Measurements from ENCODE around the gene APBB2. TPM values are rescaled to one million over a fixed set of nuclear protein-coding genes. Genes with fewer than 3 reads are reported as not detected.

APBB2 gene
- total RNA-seq, 2 donors from 2014 or later, result 37.3 to 75.3 TPM

- no peak for TF ChIP-seq CTCF (IDR thresholded peaks at IDR 0.05)
- Histone ChIP-seq H3K4me1 (peaks cover 0 to 47% of the 10 kb centered on the region in 2 donors), H3K36me3 (no peaks in the 10 kb centered on the region), H3K27me3 (no peaks in the 10 kb centered on the region), H3K4me3 (no peak overlapping the region), H3K27ac (no peak overlapping the region), H3K9me3 (no peaks in the 10 kb centered on the region)
- DNase-seq (ENCODE audit: low spot score), result no peak
Observed at GRCh38 chr4:41181037-41181436, 33.3 kb downstream of the APBB2 start.

- TF ChIP-seq CTCF (IDR thresholded peaks at IDR 0.05), result no peak
- no peak overlapping the region for H3K27ac ChIP-seq
- peaks cover 0 to 45% of the 10 kb centered on the region in 2 donors for H3K4me1 ChIP-seq
- no peak for DNase-seq (ENCODE audit: low spot score)
- no peaks in the 10 kb centered on the region for H3K9me3 ChIP-seq
- H3K27me3 ChIP-seq, result no peaks in the 10 kb centered on the region
- H3K36me3 ChIP-seq, result no peaks in the 10 kb centered on the region
- H3K4me3 ChIP-seq, result no peak overlapping the region
Observed at GRCh38 chr4:41179498-41180195, 34.7 kb downstream of the APBB2 start.

- H3K36me3 ChIP-seq, result no peaks in the 10 kb centered on the region
- DNase-seq (ENCODE audit: low spot score), result no peak
- H3K27me3 ChIP-seq, result no peaks in the 10 kb centered on the region
- H3K9me3 ChIP-seq, result no peaks in the 10 kb centered on the region
- peak overlapping the region in 1 of 2 donors; percentile 44 for H3K27ac ChIP-seq
- H3K4me3 ChIP-seq, result no peak overlapping the region
- peaks cover 0 to 45% of the 10 kb centered on the region in 2 donors for H3K4me1 ChIP-seq
- no peak for TF ChIP-seq CTCF (IDR thresholded peaks at IDR 0.05)
Observed at GRCh38 chr4:41178372-41179370, 35.7 kb downstream of the APBB2 start.

- H3K9me3 ChIP-seq, result no peaks in the 10 kb centered on the region
- peaks cover 0 to 45% of the 10 kb centered on the region in 2 donors for H3K4me1 ChIP-seq
- peak in 1 of 2 donors; percentile 23 for TF ChIP-seq CTCF (IDR thresholded peaks at IDR 0.05)
- no peak overlapping the region for H3K4me3 ChIP-seq
- no peaks in the 10 kb centered on the region for H3K27me3 ChIP-seq
- peak overlapping the region in 1 of 2 donors; percentile 44 for H3K27ac ChIP-seq
- DNase-seq (ENCODE audit: low spot score), result no peak
- no peaks in the 10 kb centered on the region for H3K36me3 ChIP-seq
Observed at GRCh38 chr4:41177016-41177415, 37.3 kb downstream of the APBB2 start.

GRCh38 chr4:41176340-41176739 lies 38.0 kb downstream of the APBB2 start:
- peak overlapping the region; percentile 7 to 44 for H3K27ac ChIP-seq
- H3K4me3 ChIP-seq, result no peak overlapping the region
- no peak for TF ChIP-seq CTCF (IDR thresholded peaks at IDR 0.05)
- DNase-seq (ENCODE audit: low spot score), result no peak
- no peaks in the 10 kb centered on the region for H3K36me3 ChIP-seq
- H3K9me3 ChIP-seq, result no peaks in the 10 kb centered on the region
- no peaks in the 10 kb centered on the region for H3K27me3 ChIP-seq
- H3K4me1 ChIP-seq, result peaks cover 0 to 45% of the 10 kb centered on the region in 2 donors

All from right atrium auricular region (tissue), 2 donors.